ENCODE data around the gene TUBA1B.
"Not testable (repeated sequence)": the region's sequence is repeated elsewhere in the genome, so short reads cannot be mapped to it uniquely, and the experiment has no call there.

TUBA1B gene

GRCh38 chr12:49131051-49131893 is at the start of gene TUBA1B:
TUBA1B (minus strand) TSS chr12:49131395; CDS start chr12:49131300, 95 bp downstream.
- DNase-seq: peak; percentile 71

- DNase-seq: no peak
Measured at GRCh38 chr12:49174218-49174617, 43.0 kb upstream of the TUBA1B start.

- DNase-seq: no peak
Measured at GRCh38 chr12:49170924-49171323, 39.7 kb upstream of the TUBA1B start.

GRCh38 chr12:49165114-49165513 is 33.9 kb upstream of the TUBA1B start:
- DNase-seq: no peak

GRCh38 chr12:49161901-49162300 is 30.7 kb upstream of the TUBA1B start:
- DNase-seq: not testable (repeated sequence)

GRCh38 chr12:49161092-49161795 is 30.0 kb upstream of the TUBA1B start:
- DNase-seq: no peak

- DNase-seq: no peak
Measured at GRCh38 chr12:49160399-49160798, 29.2 kb upstream of the TUBA1B start.

GRCh38 chr12:49154221-49154620 is 23.0 kb upstream of the TUBA1B start:
- no peak for DNase-seq

- no peak for DNase-seq
Measured at GRCh38 chr12:49147384-49147783, 16.2 kb upstream of the TUBA1B start.

GRCh38 chr12:49146406-49146805 is 15.2 kb upstream of the TUBA1B start:
- DNase-seq: no peak

GRCh38 chr12:49144384-49144783 is 13.2 kb upstream of the TUBA1B start:
- DNase-seq: no peak

- DNase-seq: no peak
Measured at GRCh38 chr12:49138999-49139398, 7.8 kb upstream of the TUBA1B start.

- DNase-seq: no peak
Measured at GRCh38 chr12:49138587-49138986, 7.4 kb upstream of the TUBA1B start.

- no peak for DNase-seq
Measured at GRCh38 chr12:49137476-49137875, 6.3 kb upstream of the TUBA1B start.

- DNase-seq: not testable (repeated sequence)
Measured at GRCh38 chr12:49136997-49137396, 5.8 kb upstream of the TUBA1B start.

GRCh38 chr12:49133590-49133989 is 2.4 kb upstream of the TUBA1B start:
- no peak for DNase-seq

- peak; percentile 29 for DNase-seq
Measured at GRCh38 chr12:49133014-49133413, 1.8 kb upstream of the TUBA1B start.

GRCh38 chr12:49131894-49132461 is 783 bp upstream of the TUBA1B start:
- DNase-seq: peak; percentile 51

GRCh38 chr12:49130151-49131050 is 794 bp downstream of the TUBA1B start:
- peak; percentile 76 for DNase-seq

- no peak for DNase-seq
Measured at GRCh38 chr12:49129332-49130150, 1.7 kb downstream of the TUBA1B start.

- not testable (repeated sequence) for DNase-seq
Measured at GRCh38 chr12:49127971-49128370, 3.2 kb downstream of the TUBA1B start.
